GM12878 (cell line): Measurements from ENCODE around the gene CIDEC. TPM values are rescaled to one million over a fixed set of nuclear protein-coding genes. Genes with fewer than 3 reads are reported as not detected.

ENCODE experiments used
- CBX5 ChIP-seq: sonication (generic); IDR thresholded peaks from 2 replicates; pipeline ENCODE4 v1.6.1; 2016; ENCODE audit warnings: low read depth, moderate library complexity, mild to moderate bottlenecking, inconsistent platforms
- CHD1 ChIP-seq: IDR thresholded peaks from 2 replicates; pipeline ENCODE4 v1.6.1; 2012; ENCODE audit warnings: low read depth, low read length, improper control_type of control experiment
- CHD4 ChIP-seq: fragments of 200-600 bp; sonication (generic); IDR thresholded peaks from 2 replicates; pipeline ENCODE4 v1.6.1; 2016; ENCODE audit warnings: mild to moderate bottlenecking
- FOXK2 ChIP-seq: fragments of 450-650 bp; IDR thresholded peaks from 2 replicates; pipeline ENCODE4 v1.6.1; 2017; ENCODE audit warnings: mild to moderate bottlenecking, moderate library complexity
- HDAC2 ChIP-seq: fragments of 200-600 bp; sonication (generic); IDR thresholded peaks from 2 replicates; pipeline ENCODE4 v1.6.1; 2017
- HDAC6 ChIP-seq: fragments of 200-600 bp; sonication (generic); IDR thresholded peaks from one replicate; pipeline ENCODE4 v1.8.0; 2017; ENCODE audit warnings: antibody characterized with exemption; ENCODE audit not compliant: unreplicated experiment
- MEF2A ChIP-seq: IDR thresholded peaks from 2 replicates; pipeline ENCODE4 v1.6.1; 2011; ENCODE audit warnings: low read depth, mild to moderate bottlenecking, low read length, moderate library complexity; ENCODE audit not compliant: insufficient read depth
- NRF1 ChIP-seq: conservative IDR thresholded peaks from 2 replicates; pipeline ENCODE4 v1.6.1; 2011; ENCODE audit warnings: mild to moderate bottlenecking, low read depth, low read length, improper control_type of control experiment
- PAX5 ChIP-seq: IDR thresholded peaks from 2 replicates; pipeline ENCODE4 v1.6.1; 2011; ENCODE audit warnings: low read depth, low read length, borderline replicate concordance
- PML ChIP-seq: IDR thresholded peaks from 2 replicates; pipeline ENCODE4 v1.6.1; 2012; ENCODE audit warnings: low read length, inconsistent platforms
- POLR2AphosphoS5 ChIP-seq: IDR thresholded peaks from 2 replicates; pipeline ENCODE4 v1.6.1; 2011; ENCODE audit warnings: mild to moderate bottlenecking, low read length, inconsistent platforms
- RELA ChIP-seq: fragments of 450-650 bp; IDR thresholded peaks from 2 replicates; pipeline ENCODE4 v1.8.0; 2014; ENCODE audit warnings: borderline replicate concordance; ENCODE audit not compliant: partially characterized antibody
- RFX5 ChIP-seq: IDR thresholded peaks from 2 replicates; pipeline ENCODE4 v1.6.1; 2011; ENCODE audit warnings: low read depth, low read length, improper control_type of control experiment
- SIX5 ChIP-seq: IDR thresholded peaks from 2 replicates; pipeline ENCODE4 v1.6.1; 2011; ENCODE audit warnings: mild to moderate bottlenecking, low read depth, low read length, moderate library complexity; ENCODE audit not compliant: severe bottlenecking
- TAF1 ChIP-seq: IDR thresholded peaks from 2 replicates; pipeline ENCODE4 v1.6.1; 2011; ENCODE audit warnings: mild to moderate bottlenecking, low read depth, low read length, borderline replicate concordance
- TCF12 ChIP-seq: IDR thresholded peaks from 2 replicates; pipeline ENCODE4 v1.6.1; 2011; ENCODE audit warnings: low read depth, mild to moderate bottlenecking, low read length
- TCF3 ChIP-seq: IDR thresholded peaks from 2 replicates; pipeline ENCODE4 v1.6.1; 2012; ENCODE audit warnings: low read depth, mild to moderate bottlenecking, low read length, borderline replicate concordance; ENCODE audit not compliant: insufficient read depth
- ZNF274 ChIP-seq: IDR thresholded peaks from one replicate; pipeline ENCODE4 v1.8.0; 2011; ENCODE audit not compliant: insufficient read length, insufficient read depth
- ZSCAN29 ChIP-seq: fragments of 450-650 bp; IDR thresholded peaks from 2 replicates; pipeline ENCODE4 v1.6.1; 2017; ENCODE audit warnings: mild to moderate bottlenecking, moderate library complexity
- polyA plus RNA-seq, 11 experiments: library from polyadenylated mRNA; depleted of rRNA in 4 of 11; unstranded in 6 of 11; stranded (reverse) in 5 of 11; fragments of >200 nt; fragmentation: Nextera tagmentation in 4 of 11; fragmentation: Illumina TruSeq in 1 of 11; extraction: Ambion mirVana in 4 of 11; extraction: Trizol in 1 of 11; gene quantifications; 1 replicate in 1 of 11; 2 replicates in 10 of 11; pipeline versions ENCODE4 v1.2.1 to v1.2.3, GENCODE V29; 2011 to 2016; ENCODE audit warnings: inconsistent platforms in 2 of 11, missing spikeins in 2 of 11, low read depth in 1 of 11
- total RNA-seq, 4 experiments: library from RNA; depleted of rRNA in 3 of 4; stranded (reverse); fragments of >200 nt in 3 of 4; fragmentation: Illumina TruSeq in 1 of 4; extraction: Trizol in 1 of 4; gene quantifications; 2 replicates each; pipeline versions ENCODE4 v1.2.1 to v1.2.3, GENCODE V29; 2013 to 2021
- TF ChIP-seq, protein P1 (sequence below): fragments of 150-350 bp; IDR thresholded peaks from 2 replicates; pipeline ENCODE4 v1.6.1; 2014; ENCODE audit warnings: mild to moderate bottlenecking, low read depth, low read length
- TF ChIP-seq, protein P2 (sequence below): fragments of 450-650 bp; IDR thresholded peaks from 2 replicates; pipeline ENCODE4 v1.6.1; 2017; ENCODE audit warnings: mild to moderate bottlenecking, low read depth, inconsistent platforms; ENCODE audit not compliant: poor library complexity, severe bottlenecking
- TF ChIP-seq, protein P3 (sequence below): fragments of 450-650 bp; IDR thresholded peaks from 2 replicates; pipeline ENCODE4 v1.6.1; 2017; ENCODE audit warnings: low read depth, mild to moderate bottlenecking, moderate library complexity

The CIDEC gene
- total and polyA plus RNA-seq, 10 of the 15 experiments (the other 5 are each of a cell fraction or from before 2014, with no cell fraction given): 0.10 to 0.49 TPM; not detected in 8

DNA sequence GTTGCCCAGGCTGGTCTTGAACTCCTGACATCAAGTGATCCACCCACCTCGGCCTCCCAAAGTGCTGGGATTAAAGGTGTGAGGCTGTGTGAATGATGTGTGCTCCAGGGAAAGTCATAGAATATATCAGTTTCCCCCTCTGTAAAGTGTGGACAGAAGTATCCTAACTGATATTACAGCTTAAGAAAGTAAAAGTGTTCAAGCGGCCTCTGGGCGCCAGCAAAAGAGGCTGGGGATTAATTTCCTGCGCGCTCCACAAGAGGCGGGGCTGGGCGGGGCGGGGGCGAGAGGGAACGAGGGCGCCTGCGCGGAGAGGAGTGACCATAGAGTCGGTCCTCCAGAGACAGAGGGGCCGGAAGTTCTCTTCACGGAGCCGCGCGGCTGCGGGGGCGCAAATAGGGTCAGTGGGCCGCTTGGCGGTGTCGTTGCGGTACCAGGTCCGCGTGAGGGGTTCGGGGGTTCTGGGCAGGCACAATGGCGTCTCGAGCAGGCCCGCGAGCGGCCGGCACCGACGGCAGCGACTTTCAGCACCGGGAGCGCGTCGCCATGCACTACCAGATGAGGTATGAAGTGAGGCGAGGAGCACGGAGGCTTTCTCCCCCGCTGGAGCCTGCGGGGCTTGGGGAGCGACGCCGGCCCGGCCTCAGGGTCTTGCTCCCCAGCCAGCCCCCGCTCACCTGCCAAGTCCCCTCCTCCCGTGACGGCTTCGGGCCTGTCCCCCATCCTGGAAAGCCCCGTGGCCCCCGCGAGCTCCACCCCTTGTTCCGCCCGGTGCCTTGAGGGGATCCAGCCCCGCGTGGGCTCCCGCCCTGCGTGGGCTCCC is 10.4 kb upstream of the CIDEC start, which contains the start of gene JAGN1 (continued):
- TF ChIP-seq, protein P1, sequence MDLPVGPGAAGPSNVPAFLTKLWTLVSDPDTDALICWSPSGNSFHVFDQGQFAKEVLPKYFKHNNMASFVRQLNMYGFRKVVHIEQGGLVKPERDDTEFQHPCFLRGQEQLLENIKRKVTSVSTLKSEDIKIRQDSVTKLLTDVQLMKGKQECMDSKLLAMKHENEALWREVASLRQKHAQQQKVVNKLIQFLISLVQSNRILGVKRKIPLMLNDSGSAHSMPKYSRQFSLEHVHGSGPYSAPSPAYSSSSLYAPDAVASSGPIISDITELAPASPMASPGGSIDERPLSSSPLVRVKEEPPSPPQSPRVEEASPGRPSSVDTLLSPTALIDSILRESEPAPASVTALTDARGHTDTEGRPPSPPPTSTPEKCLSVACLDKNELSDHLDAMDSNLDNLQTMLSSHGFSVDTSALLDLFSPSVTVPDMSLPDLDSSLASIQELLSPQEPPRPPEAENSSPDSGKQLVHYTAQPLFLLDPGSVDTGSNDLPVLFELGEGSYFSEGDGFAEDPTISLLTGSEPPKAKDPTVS: no peak
- TF ChIP-seq TCF3 (no peak; the same call in 1 of the 2 replicates), SIX5 (peak; percentile 32), NRF1 (no peak; the same call in 1 of the 2 replicates), ZSCAN29 (no peak), RELA (peak; percentile 71), ZNF274 (no peak), RFX5 (no peak), TCF12 (peak; percentile 57; the same call in 1 of the 2 replicates), MEF2A (no peak), POLR2AphosphoS5 (peak; percentile 94), CBX5 (peak; percentile 24; the same call in 1 of the 2 replicates), FOXK2 (no peak), CHD1 (peak; percentile 80; the same call in 1 of the 2 replicates), HDAC2 (no peak), HDAC6 (no peak), CHD4 (no peak; the same call in 1 of the 2 replicates), TAF1 (peak; percentile 87; the same call in 1 of the 2 replicates), PML (peak; percentile 97), PAX5 (0 out of 2 replicates have a peak, but pooled peaks have one; percentile 37)
- TF ChIP-seq, protein P2, sequence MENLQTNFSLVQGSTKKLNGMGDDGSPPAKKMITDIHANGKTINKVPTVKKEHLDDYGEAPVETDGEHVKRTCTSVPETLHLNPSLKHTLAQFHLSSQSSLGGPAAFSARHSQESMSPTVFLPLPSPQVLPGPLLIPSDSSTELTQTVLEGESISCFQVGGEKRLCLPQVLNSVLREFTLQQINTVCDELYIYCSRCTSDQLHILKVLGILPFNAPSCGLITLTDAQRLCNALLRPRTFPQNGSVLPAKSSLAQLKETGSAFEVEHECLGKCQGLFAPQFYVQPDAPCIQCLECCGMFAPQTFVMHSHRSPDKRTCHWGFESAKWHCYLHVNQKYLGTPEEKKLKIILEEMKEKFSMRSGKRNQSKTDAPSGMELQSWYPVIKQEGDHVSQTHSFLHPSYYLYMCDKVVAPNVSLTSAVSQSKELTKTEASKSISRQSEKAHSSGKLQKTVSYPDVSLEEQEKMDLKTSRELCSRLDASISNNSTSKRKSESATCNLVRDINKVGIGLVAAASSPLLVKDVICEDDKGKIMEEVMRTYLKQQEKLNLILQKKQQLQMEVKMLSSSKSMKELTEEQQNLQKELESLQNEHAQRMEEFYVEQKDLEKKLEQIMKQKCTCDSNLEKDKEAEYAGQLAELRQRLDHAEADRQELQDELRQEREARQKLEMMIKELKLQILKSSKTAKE: no peak
- TF ChIP-seq, protein P3, sequence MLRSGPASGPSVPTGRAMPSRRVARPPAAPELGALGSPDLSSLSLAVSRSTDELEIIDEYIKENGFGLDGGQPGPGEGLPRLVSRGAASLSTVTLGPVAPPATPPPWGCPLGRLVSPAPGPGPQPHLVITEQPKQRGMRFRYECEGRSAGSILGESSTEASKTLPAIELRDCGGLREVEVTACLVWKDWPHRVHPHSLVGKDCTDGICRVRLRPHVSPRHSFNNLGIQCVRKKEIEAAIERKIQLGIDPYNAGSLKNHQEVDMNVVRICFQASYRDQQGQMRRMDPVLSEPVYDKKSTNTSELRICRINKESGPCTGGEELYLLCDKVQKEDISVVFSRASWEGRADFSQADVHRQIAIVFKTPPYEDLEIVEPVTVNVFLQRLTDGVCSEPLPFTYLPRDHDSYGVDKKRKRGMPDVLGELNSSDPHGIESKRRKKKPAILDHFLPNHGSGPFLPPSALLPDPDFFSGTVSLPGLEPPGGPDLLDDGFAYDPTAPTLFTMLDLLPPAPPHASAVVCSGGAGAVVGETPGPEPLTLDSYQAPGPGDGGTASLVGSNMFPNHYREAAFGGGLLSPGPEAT: peak; percentile 95
